Testis (tissue), 3 donors: ENCODE measurements around the gene WNT6. TPM values are rescaled to one million over a fixed set of nuclear protein-coding genes. Genes with fewer than 3 reads are reported as not detected.

ENCODE experiments used
- DNase-seq: peaks from one replicate; pipeline ENCODE4 v3.0.0-alpha.2; 2019
- H3K27ac ChIP-seq, 2 donors: fragments of 200-600 bp; sonication (generic); one replicate each; pipeline ENCODE4 v1.5.1; 2019
- H3K27me3 ChIP-seq: fragments of 200-600 bp; sonication (generic); one replicate; pipeline ENCODE4 v1.5.1; 2019
- H3K36me3 ChIP-seq: fragments of 200-600 bp; sonication (generic); one replicate; pipeline ENCODE4 v1.5.1; 2017; ENCODE audit warnings: low read depth; ENCODE audit errors: missing control alignments
- H3K4me1 ChIP-seq: fragments of 200-600 bp; sonication (generic); one replicate; pipeline ENCODE4 v1.5.1; 2019
- H3K4me3 ChIP-seq, 2 donors: fragments of 200-600 bp; sonication (generic); one replicate each; pipeline ENCODE4 v1.5.1; 2017 to 2019
- H3K9me3 ChIP-seq: fragments of 200-600 bp; sonication (generic); one replicate; pipeline ENCODE4 v1.5.1; 2017
- CTCF ChIP-seq, 3 experiments: fragments of 450-650 bp in 2 of 3; fragments of 200-600 bp in 1 of 3; sonication (generic) in 1 of 3; IDR thresholded peaks; one replicate each; pipeline ENCODE4 v1.5.1; 2016 to 2019; ENCODE audit warnings: antibody characterized with exemption in 3 of 3, mild to moderate bottlenecking in 2 of 3, moderate library complexity in 1 of 3
- POLR2A ChIP-seq: fragments of 450-650 bp; IDR thresholded peaks from one replicate; pipeline ENCODE4 v1.6.1; 2017; ENCODE audit warnings: antibody characterized with exemption, mild to moderate bottlenecking, moderate library complexity
- WGBS, 2 donors: methylation state at CpG; one replicate each; pipeline ENCODE4 v1.1.5; 2018; 5-methylcytosine and 5-hydroxymethylcytosine counted together
- intact Hi-C: fragments of 100-400 bp; cut with DNase I; formaldehyde crosslinking; loops from one replicate; pipeline ENCODE4 v1.15.1; 2023; ENCODE audit warnings: low total_unique reads
- polyA plus RNA-seq: library from polyadenylated mRNA; stranded (reverse); fragments of 350-450 nt; fragmentation: Illumina TruSeq; extraction: RNeasy Lipid Tissue Mini Kit (QIAGEN cat#74804); gene quantifications from one replicate; pipeline ENCODE4 v1.2.3, GENCODE V29; 2014; ENCODE audit warnings: low read depth, low replicate concordance; ENCODE audit not compliant: insufficient read depth
- total RNA-seq, 2 donors: library from RNA; depleted of rRNA; stranded (reverse); fragments of >200 nt; gene quantifications; one replicate each; pipeline ENCODE4 v1.2.3, GENCODE V29; 2016

Gene WNT6
- total and polyA plus RNA-seq, 3 donors from 2014 or later: 2.7 to 46.5 (median 5.5) TPM

GRCh38 chr2:218827701-218828476, 31.7 kb upstream of the WNT6 start:
- no peaks in the 10 kb centered on the region for H3K36me3 ChIP-seq
- DNase-seq: no peak
- H3K4me3 ChIP-seq: no peak overlapping the region
- H3K27ac ChIP-seq: no peak overlapping the region
- WGBS, 2 donors: 81 to 83% methylated on average over 9 to 14 of the region's 14 CpGs
- intact Hi-C loops: no loop called here
- H3K9me3 ChIP-seq: no peaks in the 10 kb centered on the region
- TF ChIP-seq CTCF (IDR thresholded peaks at IDR 0.05) (no peak), POLR2A (no peak)
- peaks cover 8% of the 10 kb centered on the region for H3K4me1 ChIP-seq
- H3K27me3 ChIP-seq: no peaks in the 10 kb centered on the region

- no peak overlapping the region for H3K27ac ChIP-seq
- TF ChIP-seq POLR2A (no peak), CTCF (IDR thresholded peaks at IDR 0.05) (no peak)
- 90 to 94% methylated on average over 4 of the region's 4 CpGs for WGBS, 2 donors
- H3K36me3 ChIP-seq: no peaks in the 10 kb centered on the region
- peaks cover 8% of the 10 kb centered on the region for H3K4me1 ChIP-seq
- intact Hi-C loops: no loop called here
- no peak overlapping the region for H3K4me3 ChIP-seq
- H3K9me3 ChIP-seq: no peaks in the 10 kb centered on the region
- DNase-seq: no peak
- H3K27me3 ChIP-seq: no peaks in the 10 kb centered on the region
These were observed 31.2 kb upstream of the WNT6 start for GRCh38 chr2:218828477-218828778.

- H3K4me3 ChIP-seq: no peak overlapping the region
- peaks cover 8% of the 10 kb centered on the region for H3K4me1 ChIP-seq
- WGBS, 2 donors: 67 to 80% methylated on average over 1 to 15 of the region's 17 CpGs
- TF ChIP-seq CTCF (IDR thresholded peaks at IDR 0.05) (no peak), POLR2A (no peak)
- no peaks in the 10 kb centered on the region for H3K36me3 ChIP-seq
- H3K27ac ChIP-seq: no peak overlapping the region
- no peaks in the 10 kb centered on the region for H3K9me3 ChIP-seq
- no peaks in the 10 kb centered on the region for H3K27me3 ChIP-seq
- DNase-seq: no peak
- intact Hi-C loops: no loop called here
These were observed 29.6 kb upstream of the WNT6 start for GRCh38 chr2:218829868-218830451.

- Histone ChIP-seq H3K9me3 (no peaks in the 10 kb centered on the region), H3K4me1 (peaks cover 8% of the 10 kb centered on the region), H3K36me3 (no peaks in the 10 kb centered on the region), H3K27me3 (no peaks in the 10 kb centered on the region), H3K27ac (no peak overlapping the region), H3K4me3 (no peak overlapping the region)
- no peak for DNase-seq
- intact Hi-C loops: no loop called here
- 59 to 74% methylated on average over 3 of the region's 3 CpGs for WGBS, 2 donors
- TF ChIP-seq CTCF (IDR thresholded peaks at IDR 0.05) (no peak), POLR2A (no peak)
These were observed 28.9 kb upstream of the WNT6 start for GRCh38 chr2:218830526-218831306.
